Amygdala (tissue), 56 donors: ENCODE data around the gene SH2B3.
"Not testable (repeated sequence)": the region's sequence is repeated elsewhere in the genome, so short reads cannot be mapped to it uniquely, and the experiment has no call there.

Experiments
- DNase-seq, 56 donors: peaks; one replicate each; lab custom pipeline; 2025; lab: John Stamatoyannopoulos, UW

Gene SH2B3

DNA sequence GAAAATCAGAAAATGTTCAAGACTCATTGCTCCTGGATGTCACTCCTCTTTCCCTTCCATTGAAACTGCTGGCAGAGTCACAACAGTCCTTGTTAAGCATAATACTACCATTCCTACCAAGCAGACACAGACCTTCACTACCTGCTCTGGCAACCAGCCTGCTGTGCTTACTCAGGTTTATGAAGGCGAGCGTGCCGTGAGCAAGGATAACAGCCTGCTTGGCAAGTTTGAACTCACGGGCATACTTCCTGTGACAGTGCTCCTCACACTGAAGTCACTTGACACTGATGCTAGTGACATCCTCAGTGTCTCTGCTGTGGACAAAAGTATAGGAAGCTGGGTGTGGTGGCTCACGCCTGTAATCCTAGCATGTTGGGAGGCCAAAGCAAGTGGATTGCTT lies 21.1 kb upstream of the SH2B3 start:
- no peak for DNase-seq

DNA sequence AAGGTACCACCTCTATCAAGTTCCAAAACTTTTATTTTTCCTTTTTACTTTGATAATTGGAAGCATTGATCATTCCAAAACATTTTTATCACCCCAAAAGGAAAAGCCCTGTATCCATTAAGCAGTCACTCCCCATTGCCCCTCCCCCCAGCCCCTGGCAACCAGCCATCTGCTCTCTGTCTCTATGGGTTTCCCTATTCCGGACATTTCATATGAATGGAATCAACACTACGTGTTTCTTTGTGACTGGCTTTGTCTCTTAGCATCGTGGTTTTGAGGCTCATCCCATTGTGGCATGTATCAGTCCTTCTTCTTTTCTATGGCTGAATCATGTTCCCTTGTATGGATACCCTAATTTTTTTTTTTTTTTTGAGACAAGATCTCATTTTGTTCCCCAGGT lies 18.8 kb upstream of the SH2B3 start:
- no peak for DNase-seq

DNA sequence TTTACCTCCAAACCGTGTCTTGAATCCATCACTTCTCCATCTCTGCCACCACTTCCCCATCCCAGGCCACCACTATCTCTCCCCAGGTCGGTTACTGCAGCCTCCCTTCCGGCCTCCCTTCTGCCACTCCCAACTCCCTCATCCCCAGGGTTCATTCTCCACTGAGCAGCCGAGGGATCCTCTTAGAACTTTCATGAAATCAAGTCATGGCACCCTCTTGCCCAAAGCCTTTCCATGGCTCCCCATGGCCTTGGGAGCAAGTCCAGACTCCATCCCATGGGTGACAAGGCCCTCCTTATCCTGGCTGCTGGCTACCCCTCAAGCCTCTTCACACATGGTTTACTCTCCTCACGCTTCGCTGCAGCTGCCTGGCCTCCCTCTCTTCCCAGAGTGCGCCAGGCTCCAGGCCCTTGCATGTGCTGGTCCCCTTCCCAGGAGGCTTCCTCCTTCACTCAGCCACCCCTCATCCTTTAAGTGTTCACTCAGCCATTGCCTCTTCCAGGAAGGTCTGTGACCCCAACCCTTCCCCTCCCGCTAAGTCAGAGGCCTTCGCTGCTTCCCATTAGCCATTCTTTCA lies 17.9 kb upstream of the SH2B3 start:
- DNase-seq = no peak

DNA sequence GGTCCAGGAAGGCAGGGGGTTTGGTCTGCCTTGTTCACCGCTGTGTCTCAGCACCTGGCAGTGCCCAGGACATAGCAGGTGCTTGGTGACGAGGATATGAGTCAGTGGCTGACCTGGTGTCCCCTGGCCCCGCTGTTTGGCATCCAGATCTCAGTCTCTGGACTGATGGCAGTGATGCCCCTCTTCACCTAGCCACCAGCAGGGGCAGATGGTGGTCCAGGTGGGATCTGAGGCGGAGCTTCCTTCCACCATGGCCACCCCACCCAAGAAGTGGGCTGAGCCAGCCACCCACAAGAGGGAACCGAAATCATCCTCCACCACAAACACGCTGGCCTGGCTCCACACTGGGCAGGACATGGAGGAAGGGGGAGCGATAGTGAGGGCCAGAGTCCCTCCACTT lies 16.1 kb upstream of the SH2B3 start:
- no peak for DNase-seq

GRCh38 chr12:111390910-111391309 lies 14.8 kb upstream of the SH2B3 start:
- DNase-seq = no peak

GRCh38 chr12:111393700-111394300 lies 11.9 kb upstream of the SH2B3 start:
- peak in 3 of 56 donors; percentile 7 to 23 (median 10) for DNase-seq

DNA sequence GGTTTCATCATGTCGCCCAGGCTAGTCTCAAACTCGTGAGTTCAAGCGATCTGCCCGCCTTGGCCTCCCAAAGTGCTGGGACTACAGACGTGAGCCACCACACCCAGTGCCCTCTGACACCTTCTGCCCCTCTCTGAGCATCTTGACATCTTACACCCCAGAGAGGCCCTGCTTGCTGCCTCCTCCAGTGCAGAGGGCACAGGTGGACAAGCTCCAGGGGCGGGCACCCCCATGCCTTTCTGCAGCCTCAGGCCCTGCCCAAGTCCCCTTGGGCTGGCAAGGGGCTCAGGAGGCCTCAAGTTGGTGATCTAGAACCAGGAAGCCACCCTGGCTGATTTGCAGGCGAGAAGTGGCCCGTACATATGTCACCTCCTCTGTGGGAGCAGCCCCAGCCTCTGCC lies 11.2 kb upstream of the SH2B3 start:
- no peak for DNase-seq

- no peak for DNase-seq
Measured at GRCh38 chr12:111395336-111396187, 10.2 kb upstream of the SH2B3 start.

DNA sequence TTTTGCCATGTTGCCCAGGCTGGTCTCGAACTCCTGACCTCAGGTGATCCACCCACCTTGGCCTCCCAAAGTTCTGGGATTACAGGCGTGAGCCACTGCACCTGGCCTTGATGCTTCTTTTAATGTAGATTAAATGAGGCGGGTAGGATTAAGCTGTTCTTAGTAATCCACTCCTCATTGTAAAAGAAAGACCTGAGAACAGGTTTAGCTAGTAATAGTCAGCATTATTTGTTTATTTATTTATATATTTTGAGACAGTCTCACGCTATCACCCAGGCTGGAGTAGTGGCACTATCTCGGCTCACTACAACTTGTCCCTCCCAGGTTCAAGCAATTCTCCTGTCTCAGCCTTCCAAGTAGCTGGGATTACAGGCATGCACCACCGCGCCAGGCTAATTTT lies 9.5 kb upstream of the SH2B3 start:
- not testable (repeated sequence) for DNase-seq

- DNase-seq = peak; percentile 12 to 91 (median 70)
Measured at GRCh38 chr12:111396726-111397445, 8.8 kb upstream of the SH2B3 start.

DNA sequence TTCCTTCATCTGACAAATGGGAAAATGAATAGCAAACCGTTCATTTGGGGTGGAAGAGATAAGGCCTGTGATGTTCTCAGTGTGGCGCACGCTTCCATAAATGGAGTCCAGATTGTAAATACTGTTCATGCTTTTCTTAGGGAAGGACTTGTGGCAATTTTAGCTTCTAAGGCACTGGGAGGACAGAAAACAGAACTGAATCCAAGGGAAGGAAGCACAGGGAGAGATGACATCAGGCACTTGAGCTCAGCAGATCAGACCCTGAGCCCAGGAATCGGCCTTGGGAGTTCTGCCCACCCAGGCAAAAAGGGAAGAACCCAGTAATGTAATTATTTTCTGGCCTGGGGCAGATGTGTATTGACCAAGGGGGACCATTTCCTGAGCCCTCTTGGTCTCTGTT lies 7.2 kb upstream of the SH2B3 start:
- DNase-seq = peak in 2 of 56 donors; percentile 9 to 16

- not testable (repeated sequence) for DNase-seq
Measured at GRCh38 chr12:111399741-111400404, 5.8 kb upstream of the SH2B3 start.

GRCh38 chr12:111401167-111401605 lies 4.5 kb upstream of the SH2B3 start:
- no peak for DNase-seq

DNA sequence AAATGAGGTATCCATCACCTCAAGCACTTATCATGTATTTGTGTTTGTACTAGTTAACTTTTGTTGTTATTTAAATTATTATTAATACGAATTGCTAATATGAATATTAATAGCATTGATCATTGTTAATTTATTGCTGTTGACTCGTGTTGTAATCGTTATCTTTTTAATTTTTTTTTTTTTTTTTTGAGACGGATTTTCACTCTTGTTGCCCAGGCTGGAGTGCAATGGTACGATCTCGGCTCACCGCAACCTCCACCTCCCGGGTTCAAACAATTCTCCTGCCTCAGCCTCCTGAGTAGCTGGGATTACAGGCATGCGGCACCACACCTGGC lies 3.3 kb upstream of the SH2B3 start:
- not testable (repeated sequence) for DNase-seq

DNA sequence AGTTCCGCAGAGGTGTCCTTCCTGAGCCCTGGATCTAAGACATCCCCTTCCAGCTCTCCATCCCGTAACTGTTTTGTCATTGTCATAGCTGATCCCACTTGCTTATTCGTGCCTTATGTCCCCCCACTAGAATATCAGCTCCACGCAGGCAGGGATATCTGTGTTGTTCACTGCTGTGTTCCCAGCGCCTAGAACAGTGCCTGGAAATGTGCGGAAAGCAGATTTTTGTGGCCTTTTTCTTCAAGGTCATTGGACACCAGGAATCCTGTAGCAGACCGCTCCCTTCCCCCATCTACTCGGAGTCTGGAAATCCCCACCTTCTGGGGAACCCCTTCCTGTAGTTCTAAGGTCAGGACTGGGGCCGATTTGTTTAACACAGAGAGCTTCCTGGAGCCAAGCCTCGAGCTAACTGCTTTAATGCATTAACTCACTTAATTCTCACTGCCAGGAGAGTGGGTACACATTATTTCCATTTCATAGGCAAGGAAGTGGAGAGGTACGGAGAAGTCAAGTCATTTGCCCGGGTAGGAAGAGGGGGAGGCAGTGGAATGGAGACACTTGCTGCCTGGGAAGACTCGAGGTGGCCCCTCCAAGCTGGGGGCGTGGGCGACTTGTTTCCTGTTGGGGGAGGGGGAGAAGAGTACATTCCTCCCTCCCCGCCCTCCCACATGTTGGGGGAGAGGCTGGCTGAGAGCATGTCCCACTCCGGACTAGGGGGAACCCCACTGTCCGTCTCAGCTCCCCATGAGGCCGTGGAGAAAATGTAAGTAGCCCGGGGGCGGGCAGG lies 1.2 kb upstream of the SH2B3 start:
- peak in 1 of 56 donors; percentile 74 for DNase-seq

- peak; percentile 46 to 98 (median 87) for DNase-seq
Measured at GRCh38 chr12:111405149-111405858, 419 bp upstream of the SH2B3 start.

DNA sequence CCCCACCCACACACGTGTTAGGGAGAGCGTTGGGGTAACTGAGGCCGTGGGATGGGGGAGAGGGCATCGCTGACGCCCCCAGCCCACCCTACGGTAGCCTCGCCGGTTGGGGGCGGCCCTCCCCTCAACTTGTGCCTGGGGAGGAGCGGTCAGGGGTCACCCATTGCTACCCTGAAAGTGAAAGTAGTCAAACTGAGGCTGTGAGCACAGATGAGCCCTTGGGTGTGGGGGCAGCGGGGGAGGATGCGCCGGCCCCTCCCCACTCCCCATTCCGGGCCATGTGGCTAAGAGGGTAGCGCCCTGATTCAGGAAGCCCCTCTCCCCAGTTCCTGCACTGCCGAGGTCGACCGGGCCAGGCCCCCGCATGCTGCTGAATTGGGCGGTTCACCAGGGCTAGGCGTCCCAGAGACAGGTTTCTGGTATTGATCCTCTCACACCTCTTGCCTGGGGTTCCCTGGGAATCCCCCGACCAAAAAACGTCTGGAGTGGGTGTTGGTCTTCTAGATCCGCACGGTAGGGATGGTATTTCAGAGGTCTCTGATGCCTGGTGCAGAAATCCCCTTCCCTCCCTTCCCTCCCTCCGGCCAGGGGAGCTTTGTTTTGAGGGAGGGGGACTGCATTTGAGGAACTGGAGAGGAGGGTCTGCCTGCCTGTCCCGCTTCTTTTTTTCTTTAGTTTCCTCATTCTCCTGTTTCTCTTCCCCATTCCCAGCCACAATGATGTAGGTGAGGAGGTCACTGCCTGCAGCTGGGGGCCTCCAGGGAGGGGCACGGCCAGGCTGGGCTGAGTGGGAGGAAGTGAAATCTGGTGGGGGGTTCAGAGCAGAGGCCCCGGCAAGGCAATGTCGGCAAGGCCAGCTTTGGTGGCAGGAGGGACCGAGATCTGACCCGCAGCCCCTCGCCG lies 1.0 kb downstream of the SH2B3 start:
- peak in 24 of 56 donors; percentile 10 to 61 (median 30) for DNase-seq
